ENCODE measurements around the gene STOM.
"Not testable (repeated sequence)": the region's sequence is repeated elsewhere in the genome, so short reads cannot be mapped to it uniquely, and the experiment has no call there.

STOM gene, protein sequence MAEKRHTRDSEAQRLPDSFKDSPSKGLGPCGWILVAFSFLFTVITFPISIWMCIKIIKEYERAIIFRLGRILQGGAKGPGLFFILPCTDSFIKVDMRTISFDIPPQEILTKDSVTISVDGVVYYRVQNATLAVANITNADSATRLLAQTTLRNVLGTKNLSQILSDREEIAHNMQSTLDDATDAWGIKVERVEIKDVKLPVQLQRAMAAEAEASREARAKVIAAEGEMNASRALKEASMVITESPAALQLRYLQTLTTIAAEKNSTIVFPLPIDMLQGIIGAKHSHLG

GRCh38 chr9:121369595-121370265 lies at the start of gene STOM:
STOM (minus strand) TSS chr9:121370250; CDS start chr9:121370187, 63 bp downstream.
- no peak for DNase-seq (ENCODE audit: low spot score)

DNA sequence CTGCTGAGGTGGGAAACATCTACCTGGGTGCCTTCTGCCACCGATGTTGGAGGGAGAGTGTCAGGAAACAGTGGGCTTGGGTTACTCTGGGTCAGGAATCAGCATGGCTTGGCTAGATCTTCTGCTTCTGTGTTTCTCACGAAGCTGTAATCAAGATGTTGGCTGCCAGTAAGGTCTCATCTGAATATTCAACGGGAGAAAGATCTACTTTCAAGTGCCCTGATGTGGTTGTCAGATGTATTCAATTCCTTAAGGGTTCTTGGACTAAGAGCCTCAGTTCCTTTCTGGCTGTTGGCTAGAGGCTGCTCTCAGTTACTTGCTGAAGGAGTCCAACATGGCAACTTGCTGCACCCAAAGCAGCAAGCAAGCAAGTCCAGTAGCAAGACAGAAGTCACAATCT lies 41.9 kb upstream of the STOM start:
- DNase-seq (ENCODE audit: low spot score): no peak

GRCh38 chr9:121405899-121406298 lies 35.8 kb upstream of the STOM start:
- no peak for DNase-seq (ENCODE audit: low spot score)

- no peak for DNase-seq (ENCODE audit: low spot score)
These were observed 34.9 kb upstream of the STOM start for GRCh38 chr9:121404906-121405305.

DNA sequence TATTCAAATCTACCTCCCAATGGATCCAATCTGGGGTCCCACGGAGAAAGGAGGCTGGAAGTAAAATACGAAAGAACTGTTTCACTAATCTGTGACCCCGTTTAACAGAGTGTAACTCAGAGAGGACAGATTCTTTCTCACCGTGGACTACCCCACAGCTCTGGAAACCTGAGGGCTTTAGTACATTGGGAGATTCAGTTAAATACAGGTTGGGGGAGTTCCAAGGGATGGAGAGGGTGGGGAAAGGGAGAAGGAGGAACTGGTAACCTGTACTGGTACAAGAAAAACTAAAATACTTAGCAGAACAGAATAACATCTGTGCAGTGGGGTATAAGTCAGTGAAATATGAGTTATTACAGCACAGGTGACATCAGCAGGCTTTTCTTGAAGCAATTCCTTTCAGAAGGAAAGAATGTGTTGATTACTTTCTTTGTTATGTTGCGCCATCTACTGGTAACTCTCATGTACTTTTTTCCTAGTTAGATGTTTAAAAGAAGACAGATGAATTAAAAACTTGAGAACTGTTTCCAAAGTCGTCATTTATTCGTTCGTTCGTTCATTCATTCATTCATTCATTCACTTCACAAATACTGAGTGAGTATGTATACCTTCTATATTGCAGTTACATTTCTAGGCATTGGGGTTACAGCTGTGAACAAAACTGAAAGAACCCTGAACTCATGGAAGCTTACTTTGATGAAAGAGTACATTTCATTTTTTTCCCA lies 30.0 kb upstream of the STOM start:
- peak; percentile 63 for DNase-seq (ENCODE audit: low spot score)

- DNase-seq (ENCODE audit: low spot score): no peak
These were observed 29.3 kb upstream of the STOM start for GRCh38 chr9:121399126-121399882.

DNA sequence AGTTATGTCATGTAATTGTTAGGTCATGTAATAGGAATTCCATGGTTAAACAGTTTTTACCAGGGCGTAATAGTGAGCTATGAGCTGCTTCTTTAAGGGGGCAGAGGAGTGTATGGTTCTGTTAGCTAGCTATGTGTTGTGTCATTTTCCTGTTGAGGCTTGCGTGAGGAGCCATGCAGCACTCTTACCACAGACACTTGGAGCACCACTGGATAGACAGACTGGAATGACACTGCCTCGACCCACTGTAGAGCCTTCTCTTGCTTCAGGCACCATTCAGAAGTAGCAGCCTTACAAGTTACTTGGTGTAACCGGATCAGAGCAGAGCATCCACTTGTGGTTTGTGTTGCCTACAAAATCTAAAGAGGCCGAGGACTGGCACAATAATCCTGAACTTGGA lies 28.3 kb upstream of the STOM start:
- no peak for DNase-seq (ENCODE audit: low spot score)

- DNase-seq (ENCODE audit: low spot score): not testable (repeated sequence)
These were observed 27.2 kb upstream of the STOM start for GRCh38 chr9:121397277-121397676.

DNA sequence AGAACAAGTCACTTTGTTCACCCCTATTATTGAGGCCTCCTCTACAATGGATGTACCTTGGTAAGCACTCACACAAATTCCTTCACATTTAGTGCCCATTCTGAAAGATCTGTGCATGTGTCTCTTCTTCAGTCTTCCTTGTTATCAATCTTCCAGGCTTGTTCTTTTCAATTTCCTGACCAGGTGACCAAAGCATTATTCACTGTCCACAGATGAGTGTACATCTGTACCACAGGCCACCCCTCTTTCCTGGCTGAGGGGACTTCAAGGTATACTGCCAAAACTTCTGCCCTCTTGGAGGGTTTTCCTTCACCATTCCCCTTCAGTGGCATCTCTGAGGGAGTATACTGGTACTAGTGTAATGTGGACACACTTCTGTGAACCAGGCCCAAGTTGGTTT lies 25.5 kb upstream of the STOM start:
- no peak for DNase-seq (ENCODE audit: low spot score)

GRCh38 chr9:121394292-121394691 lies 24.2 kb upstream of the STOM start:
- no peak for DNase-seq (ENCODE audit: low spot score)

DNA sequence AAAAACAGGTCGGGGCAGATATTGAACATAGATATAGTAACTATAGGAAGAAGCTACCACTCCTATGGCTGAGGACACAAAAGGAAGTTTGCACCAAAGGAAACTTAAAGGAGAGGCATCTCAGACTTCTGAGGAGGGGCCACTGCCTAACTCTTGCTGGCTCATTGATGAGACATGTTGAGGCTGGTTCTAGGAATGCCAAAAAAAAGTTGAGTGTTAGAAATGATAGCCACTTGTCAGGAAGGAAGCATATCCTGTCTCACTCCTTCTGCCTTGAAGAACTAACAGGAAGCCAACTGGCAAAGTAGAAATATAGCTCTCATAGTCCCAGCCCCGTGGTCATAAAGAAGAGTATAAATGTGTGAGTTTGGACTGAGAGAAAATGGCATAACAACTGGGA lies 23.3 kb upstream of the STOM start:
- DNase-seq (ENCODE audit: low spot score): no peak

- DNase-seq (ENCODE audit: low spot score): no peak
These were observed 20.3 kb upstream of the STOM start for GRCh38 chr9:121390372-121390771.

- DNase-seq (ENCODE audit: low spot score): no peak
These were observed 18.3 kb upstream of the STOM start for GRCh38 chr9:121388140-121388905.

DNA sequence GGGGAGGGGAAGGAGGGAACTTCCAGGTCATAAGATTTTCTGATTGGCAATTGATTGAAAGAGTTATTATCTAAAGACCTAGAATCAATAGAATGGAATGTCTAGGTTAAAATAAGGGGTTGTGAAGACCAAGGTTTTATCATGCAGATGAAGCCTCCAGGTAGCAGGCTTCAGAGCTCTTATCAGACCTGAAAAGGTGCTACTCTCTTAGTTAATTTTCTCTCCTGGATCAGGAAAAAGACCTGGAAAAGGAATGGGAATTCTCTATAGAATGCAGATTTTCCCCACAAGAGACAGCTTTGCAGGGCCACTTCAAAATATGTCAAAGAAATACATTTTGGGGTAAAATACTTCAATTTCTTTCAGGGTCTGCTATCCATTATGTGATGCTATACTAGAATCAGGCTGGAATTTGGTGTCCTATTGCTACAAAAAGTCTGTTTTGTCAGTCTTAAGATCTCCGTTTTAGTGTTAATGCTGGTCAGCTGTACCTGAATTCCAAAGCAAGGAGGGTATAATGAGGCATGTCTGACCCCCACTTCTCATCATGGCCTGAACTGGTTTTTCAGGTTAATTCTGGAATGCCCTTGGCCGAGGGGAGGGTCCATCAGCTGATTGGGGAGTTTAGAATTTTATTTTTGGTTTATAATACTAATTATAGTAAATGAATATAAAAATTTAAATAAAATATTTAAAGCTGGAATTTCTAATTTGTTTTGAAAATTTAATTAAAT lies 16.6 kb upstream of the STOM start:
- no peak for DNase-seq (ENCODE audit: low spot score)

GRCh38 chr9:121383715-121384114 lies 13.7 kb upstream of the STOM start:
- no peak for DNase-seq (ENCODE audit: low spot score)

DNA sequence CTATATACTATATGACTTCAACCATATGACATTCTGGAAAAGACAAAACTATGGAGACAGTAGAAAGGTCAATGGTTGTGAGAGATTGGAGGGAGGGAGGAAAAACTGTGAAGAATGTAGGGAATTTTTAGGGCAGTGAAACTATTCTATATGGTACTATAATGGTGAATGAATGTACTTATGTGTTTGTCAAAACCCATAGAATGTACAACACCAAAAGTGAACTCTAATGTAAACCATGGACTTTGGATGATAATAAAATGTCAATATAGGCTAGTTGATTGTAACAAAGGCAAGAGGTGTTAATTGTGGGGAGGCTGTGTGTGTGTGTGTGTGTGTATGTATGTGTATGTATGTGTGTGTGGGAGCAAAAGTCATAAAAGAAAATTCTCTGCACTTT lies 10.8 kb upstream of the STOM start:
- DNase-seq (ENCODE audit: low spot score): no peak

DNA sequence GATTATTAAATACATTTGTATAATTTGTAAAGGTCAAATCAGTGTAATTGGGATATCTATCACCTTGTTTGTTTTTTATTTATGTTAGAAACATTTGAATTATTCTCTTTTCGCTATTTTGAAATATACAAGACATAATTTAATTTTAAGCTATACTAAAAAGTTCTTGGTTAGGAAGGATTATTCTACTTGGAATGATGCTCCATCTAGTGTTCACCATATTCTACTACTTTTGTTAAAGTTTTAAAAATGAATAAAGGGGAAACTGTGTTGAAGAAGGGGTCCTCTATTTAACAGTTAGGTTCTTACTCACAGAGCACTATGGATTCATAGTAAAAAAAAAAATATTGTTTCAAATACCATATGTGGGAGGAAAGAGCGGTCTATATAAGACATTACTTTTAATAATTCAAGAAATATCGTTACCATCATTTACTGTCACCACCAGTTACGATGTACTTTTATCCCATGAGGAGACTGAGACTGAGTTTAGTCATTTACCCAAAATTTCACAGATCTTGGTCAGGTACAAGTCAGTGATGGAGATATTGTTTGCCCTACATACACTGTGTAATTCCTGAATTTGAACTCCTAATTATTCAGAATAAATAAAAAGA lies 6.3 kb upstream of the STOM start:
- DNase-seq (ENCODE audit: low spot score): no peak

DNA sequence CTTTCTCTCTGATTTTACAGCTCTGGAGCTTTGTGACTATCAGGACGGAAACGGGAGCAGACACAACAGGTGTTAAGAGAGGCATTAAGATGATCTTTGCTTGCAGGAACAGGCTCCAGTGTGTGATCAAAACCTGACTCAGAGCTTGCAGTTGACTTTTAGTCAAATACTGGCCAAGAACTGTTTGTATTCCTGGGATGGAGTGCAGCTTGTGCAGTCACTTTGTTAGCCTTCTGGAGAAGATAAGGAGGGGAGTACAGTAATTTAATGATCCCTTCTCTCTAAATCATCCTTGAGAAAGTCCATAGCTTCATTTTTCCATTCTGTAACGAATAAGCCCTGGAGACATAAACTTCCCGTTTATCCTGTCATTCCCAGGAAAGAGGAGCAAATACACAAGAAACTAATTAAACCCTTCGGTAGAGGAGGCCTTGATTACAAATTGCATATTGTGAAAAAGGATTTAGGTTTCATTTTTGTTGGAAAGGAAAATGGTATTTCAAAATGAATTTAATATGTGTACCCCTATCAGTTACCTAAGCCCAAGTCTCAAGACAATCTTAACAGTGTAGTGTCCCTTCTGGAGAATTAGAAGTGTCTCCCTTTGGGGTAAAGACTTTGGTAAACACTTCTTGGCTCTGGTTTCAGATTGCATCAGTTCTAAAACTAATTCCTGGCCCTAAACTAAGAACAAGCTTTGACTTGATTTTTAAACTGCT lies 3.1 kb upstream of the STOM start:
- DNase-seq (ENCODE audit: low spot score): no peak

DNA sequence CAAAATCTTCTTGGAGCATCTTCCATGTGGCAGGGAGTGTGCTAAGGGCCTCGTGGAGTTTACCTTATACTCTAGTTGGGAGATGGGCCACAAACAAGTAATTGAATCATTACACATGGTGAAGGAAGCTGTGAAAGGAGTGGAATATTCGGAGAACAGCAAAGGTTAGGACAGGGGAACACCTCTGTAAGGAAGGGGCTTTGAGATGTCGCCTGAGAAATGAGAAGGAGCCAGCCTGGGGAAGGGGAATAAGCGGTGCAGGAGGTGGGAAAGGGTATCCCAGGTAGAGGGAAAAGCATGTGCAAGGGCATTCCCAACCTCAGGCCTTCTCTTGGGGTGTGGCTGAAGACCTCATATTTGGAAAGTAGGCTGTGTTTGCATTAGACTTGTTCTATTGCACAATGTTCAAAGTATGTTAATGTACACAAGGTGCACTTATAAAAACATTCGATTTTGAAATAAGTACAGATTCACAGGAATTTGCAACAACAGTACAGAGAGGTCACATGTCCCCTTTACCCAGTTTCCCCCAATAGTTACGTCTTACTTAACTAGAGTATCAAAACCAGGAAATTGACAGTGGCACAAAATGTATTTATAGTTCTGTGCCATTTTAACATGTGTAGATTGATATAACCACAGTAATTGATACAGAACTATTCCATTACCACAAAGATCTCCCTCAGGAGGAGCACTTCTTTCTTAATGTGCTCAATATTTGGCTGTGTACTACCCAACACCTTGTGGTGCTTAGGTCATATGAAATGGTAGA lies 2.4 kb upstream of the STOM start:
- no peak for DNase-seq (ENCODE audit: low spot score)

Measured in putamen (tissue), 1 donor.